ENCODE data around the gene KLHL20. TPM values are rescaled to one million over a fixed set of nuclear protein-coding genes. Genes with fewer than 3 reads are reported as not detected.
"Not testable (repeated sequence)": the region's sequence is repeated elsewhere in the genome, so short reads cannot be mapped to it uniquely, and the experiment has no call there.

Gene KLHL20
- total and polyA plus RNA-seq, 8 donors, result 3.3 to 11.9 (median 6.9) TPM

DNA sequence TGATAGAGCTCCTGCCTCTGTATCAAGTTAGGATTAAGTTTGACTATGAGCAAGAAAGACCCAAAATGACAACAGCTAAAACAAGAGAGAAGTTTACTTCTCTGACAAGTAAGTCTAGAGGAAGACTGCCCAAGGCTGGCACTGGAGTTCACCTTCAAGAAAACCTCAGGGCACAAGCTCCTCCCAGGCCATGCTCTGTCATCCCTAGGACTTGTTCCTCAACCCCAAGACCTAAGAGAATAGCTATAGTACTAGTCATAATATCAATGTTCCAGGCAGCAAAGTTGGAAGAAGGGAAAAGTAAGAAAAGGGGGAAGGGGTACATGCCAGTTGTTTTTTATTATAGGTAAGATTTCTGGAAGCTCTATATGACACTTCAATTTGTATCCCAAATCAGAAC, 83.3 kb downstream of the KLHL20 start:
- Histone ChIP-seq H3K36me3 (no peaks in the 10 kb centered on the region), H3K27me3 (no peaks in the 10 kb centered on the region), H3K27ac (no peak overlapping the region), H3K4me1 (no peaks in the 10 kb centered on the region), H3K4me3 (no peak overlapping the region), H3K9me3 (no peaks in the 10 kb centered on the region)
- TF ChIP-seq, protein P1, sequence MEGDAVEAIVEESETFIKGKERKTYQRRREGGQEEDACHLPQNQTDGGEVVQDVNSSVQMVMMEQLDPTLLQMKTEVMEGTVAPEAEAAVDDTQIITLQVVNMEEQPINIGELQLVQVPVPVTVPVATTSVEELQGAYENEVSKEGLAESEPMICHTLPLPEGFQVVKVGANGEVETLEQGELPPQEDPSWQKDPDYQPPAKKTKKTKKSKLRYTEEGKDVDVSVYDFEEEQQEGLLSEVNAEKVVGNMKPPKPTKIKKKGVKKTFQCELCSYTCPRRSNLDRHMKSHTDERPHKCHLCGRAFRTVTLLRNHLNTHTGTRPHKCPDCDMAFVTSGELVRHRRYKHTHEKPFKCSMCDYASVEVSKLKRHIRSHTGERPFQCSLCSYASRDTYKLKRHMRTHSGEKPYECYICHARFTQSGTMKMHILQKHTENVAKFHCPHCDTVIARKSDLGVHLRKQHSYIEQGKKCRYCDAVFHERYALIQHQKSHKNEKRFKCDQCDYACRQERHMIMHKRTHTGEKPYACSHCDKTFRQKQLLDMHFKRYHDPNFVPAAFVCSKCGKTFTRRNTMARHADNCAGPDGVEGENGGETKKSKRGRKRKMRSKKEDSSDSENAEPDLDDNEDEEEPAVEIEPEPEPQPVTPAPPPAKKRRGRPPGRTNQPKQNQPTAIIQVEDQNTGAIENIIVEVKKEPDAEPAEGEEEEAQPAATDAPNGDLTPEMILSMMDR (IDR thresholded peaks at IDR 0.05), result no peak
- DNase-seq, result no peak
- intact Hi-C loops (cut with DNase I), result no loop called here
- ATAC-seq, result no peak
- no peak for FAIRE-seq

DNA sequence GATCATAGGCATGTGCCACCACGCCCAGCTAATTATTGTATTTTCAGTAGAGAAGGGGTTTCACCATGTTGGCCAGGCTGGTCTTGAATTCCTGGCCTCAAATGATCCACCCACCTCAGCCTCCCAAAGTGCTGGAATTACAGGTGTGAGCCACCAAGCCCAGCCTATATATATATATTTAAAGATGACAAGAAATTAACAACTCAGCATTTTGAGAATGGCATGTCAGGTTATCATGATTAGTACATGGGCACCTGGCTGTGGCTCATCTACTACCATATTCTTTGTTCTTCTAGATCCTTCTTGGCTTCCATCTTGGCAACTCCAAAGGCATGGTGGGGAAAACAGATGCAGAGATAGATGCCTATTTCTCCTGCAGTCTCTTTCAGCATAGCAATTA, 85.2 kb downstream of the KLHL20 start:
- DNase-seq; H3K36me3 ChIP-seq; ATAC-seq; H3K4me3 ChIP-seq; H3K27me3 ChIP-seq; FAIRE-seq; H3K27ac ChIP-seq; intact Hi-C loops (cut with DNase I); H3K4me1 ChIP-seq; H3K9me3 ChIP-seq: not testable (repeated sequence)
- 95 to 96% methylated on average over 1 of the region's 1 CpG for WGBS, 2 donors

DNA sequence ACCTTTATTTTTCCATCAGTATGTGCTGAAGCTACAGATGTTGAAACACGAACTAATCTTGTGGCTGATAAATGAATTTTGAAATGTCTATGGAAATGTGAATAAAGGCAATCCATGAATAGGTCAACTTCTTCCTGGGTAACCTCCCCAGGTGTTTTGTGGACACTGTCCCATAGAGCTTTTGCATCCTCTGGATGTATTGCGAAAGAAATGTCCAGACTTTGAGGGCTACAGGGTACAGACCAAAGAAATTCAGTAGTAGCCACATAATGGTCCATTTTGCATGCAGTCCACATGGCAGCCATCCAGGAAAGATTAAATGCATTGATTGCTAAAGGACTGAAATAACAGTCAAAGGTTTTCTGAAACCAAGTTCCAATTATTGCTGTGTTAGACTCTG, 88.2 kb downstream of the KLHL20 start:
- 74 to 76% methylated on average over 2 of the region's 2 CpGs for WGBS, 2 donors
- no peak overlapping the region for H3K27ac ChIP-seq
- TF ChIP-seq, protein P1 (IDR thresholded peaks at IDR 0.05), result no peak
- intact Hi-C loops (cut with DNase I), result no loop called here
- H3K4me1 ChIP-seq, result no peaks in the 10 kb centered on the region
- no peak for DNase-seq
- FAIRE-seq, result no peak
- H3K27me3 ChIP-seq, result no peaks in the 10 kb centered on the region
- no peaks in the 10 kb centered on the region for H3K36me3 ChIP-seq
- no peak for ATAC-seq
- no peaks in the 10 kb centered on the region for H3K9me3 ChIP-seq
- H3K4me3 ChIP-seq, result no peak overlapping the region

DNA sequence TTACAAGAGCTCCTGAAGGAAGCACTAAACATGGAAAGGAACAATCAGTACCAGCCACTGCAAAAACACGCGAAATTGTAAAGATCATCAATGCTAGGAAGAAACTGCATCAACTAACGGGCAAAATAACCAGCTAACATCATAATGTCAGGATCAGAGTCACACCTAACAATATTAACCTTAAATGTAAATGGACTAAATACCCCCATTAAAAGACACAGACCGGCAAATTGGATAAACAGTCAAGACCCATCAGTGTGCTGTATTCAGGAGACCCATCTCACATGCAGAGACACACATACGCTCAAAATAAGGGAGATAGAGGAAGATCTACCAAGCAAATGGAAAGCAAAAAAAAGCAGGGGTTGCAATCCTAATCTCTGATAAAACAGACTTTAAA, 98.9 kb downstream of the KLHL20 start:
- H3K9me3 ChIP-seq; intact Hi-C loops (cut with DNase I); DNase-seq; H3K4me3 ChIP-seq; ATAC-seq; H3K27ac ChIP-seq; H3K4me1 ChIP-seq; H3K36me3 ChIP-seq; FAIRE-seq; H3K27me3 ChIP-seq: not testable (repeated sequence)
- WGBS, 2 donors, result 96 to 98% methylated on average over 5 of the region's 5 CpGs

DNA sequence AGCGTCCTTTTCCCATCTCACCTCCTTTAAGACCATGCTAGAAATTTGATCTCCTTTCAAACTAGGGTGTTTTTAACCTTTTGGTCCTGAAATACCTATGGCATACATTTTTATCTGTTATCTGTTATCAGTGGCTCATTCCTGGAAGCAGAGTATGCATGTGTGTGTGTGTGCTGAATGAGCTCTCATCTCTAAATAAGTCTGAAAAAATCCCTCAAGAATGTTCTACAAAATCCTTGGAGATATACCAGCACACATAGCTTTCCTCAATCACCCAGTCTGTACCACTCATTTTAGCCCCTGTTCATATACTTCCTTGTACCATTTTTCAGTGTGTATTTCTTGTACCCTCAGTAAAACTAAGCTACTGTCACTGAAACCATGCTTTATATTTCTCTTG, 103.7 kb downstream of the KLHL20 start:
- Histone ChIP-seq H3K27me3 (no peaks in the 10 kb centered on the region), H3K4me3 (no peak overlapping the region), H3K27ac (no peak overlapping the region), H3K9me3 (no peaks in the 10 kb centered on the region), H3K36me3 (no peaks in the 10 kb centered on the region), H3K4me1 (peaks cover 0 to 3% (median 0%) of the 10 kb centered on the region in 3 donors)
- intact Hi-C loops (cut with DNase I), result no loop called here
- no peak for ATAC-seq
- DNase-seq, result no peak
- 59 to 70% methylated on average over 1 of the region's 1 CpG for whole genome bisulfite sequencing, 2 donors
- TF ChIP-seq, protein P1 (IDR thresholded peaks at IDR 0.05), result no peak
- no peak for FAIRE-seq

DNA sequence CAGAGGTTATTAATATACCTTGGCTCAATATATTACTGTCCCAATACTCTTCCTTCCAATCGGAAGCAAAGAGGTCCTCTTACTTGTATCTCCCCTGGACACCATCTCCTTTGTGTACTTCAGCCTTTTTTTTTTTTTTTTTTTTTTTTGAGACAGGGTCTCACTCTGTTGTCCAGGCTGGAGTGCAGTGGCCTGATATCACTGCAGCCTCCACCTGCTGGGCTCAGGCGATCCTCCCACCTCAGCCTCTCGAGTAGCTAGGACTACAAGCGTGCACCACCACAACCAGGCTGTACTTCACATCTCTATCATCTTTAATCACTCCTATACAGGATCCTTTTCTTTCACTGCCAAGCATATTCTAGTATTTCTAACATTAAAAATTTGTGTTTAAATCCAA, 106.9 kb downstream of the KLHL20 start:
- WGBS, 2 donors, result 96% methylated on average over 4 of the region's 4 CpGs
- DNase-seq, result no peak
- intact Hi-C loops (cut with DNase I), result no loop called here
- Histone ChIP-seq H3K4me3 (no peak overlapping the region), H3K4me1 (peaks cover 0 to 5% (median 0%) of the 10 kb centered on the region in 3 donors), H3K27me3 (no peaks in the 10 kb centered on the region), H3K27ac (no peak overlapping the region), H3K9me3 (no peaks in the 10 kb centered on the region), H3K36me3 (no peaks in the 10 kb centered on the region)
- TF ChIP-seq, protein P1 (IDR thresholded peaks at IDR 0.05), result no peak
- FAIRE-seq, result no peak
- ATAC-seq, result no peak

Data from pancreas (tissue), 10 donors.